Measurements from ENCODE around the gene TRIM17. TPM values are rescaled to one million over a fixed set of nuclear protein-coding genes. Genes with fewer than 3 reads are reported as not detected.

The TRIM17 gene
- polyA plus RNA-seq, 1 of the 3 experiments (the other 2 are of a cell fraction): 1.6 TPM

DNA sequence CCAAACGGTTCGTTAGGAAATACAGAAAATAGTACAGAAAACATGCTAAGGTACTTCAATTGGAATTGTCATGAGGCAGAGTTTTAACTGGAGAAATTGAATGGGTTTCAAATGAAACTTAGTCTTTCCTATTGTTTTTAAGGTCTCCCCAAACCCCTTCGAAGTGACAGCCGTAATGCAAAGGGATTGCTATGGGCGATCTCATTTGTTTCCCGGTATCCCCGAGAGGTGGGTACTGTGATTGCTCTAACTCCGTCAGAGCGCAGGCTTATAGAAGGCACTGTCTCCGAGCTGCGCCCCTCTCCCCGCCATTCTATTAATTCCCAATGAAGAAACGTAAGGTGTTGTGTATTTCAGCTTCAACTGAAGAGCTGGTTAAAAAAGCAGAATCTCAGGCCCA, 48.5 kb upstream of the TRIM17 start:
- Histone ChIP-seq H3F3A (replicated peaks; ENCODE audit: insufficient read depth) (peaks cover 21% of the 10 kb centered on the region), H3K36me3 (replicated peaks in 1 of 2; ENCODE audit: control insufficient read depth in 1 of 2, insufficient read depth in 2 of 2, low read length in 1 of 2) (no peaks in the 10 kb centered on the region), H3K9ac (peak overlapping the region; percentile 66; the same call in 1 of the 2 replicates), H3K27ac (ENCODE audit: low read depth in 2 of 2, low read length in 1 of 2) (peak overlapping the region in 1 of 2 experiments; percentile 95; a peak in 2 of 4 replicates), H3K4me1 (ENCODE audit: control insufficient read depth in 1 of 2, insufficient read depth in 2 of 2, low read depth in 1 of 2, low read length in 1 of 2) (peaks cover 0 to 19% of the 10 kb centered on the region in 2 experiments; a peak in 2 of 4 replicates), H3K4me2 (peak overlapping the region; percentile 86), H3K9me2 (no peaks in the 10 kb centered on the region), H2AFZ (ENCODE audit: low read depth) (peak overlapping the region; percentile 92), H3K79me2 (ENCODE audit: insufficient read depth) (no peaks in the 10 kb centered on the region), H3K9me3 (no peaks in the 10 kb centered on the region), H4K20me1 (ENCODE audit: insufficient read depth) (no peaks in the 10 kb centered on the region), H3K4me3 (ENCODE audit: low read depth in 2 of 2, low read length in 1 of 2) (peak overlapping the region; percentile 65 to 68), H3K27me3 (ENCODE audit: insufficient read depth) (no peaks in the 10 kb centered on the region)
- no peak for DNase-seq
- WGBS (ENCODE audit: low lambda C conversion rate): 35% methylated on average over 13 of the region's 13 CpGs
- no peak for TF ChIP-seq FOXJ3 (CRISPR knock-in tag; IDR thresholded peaks at IDR 0.05)
- TF ChIP-seq FOXM1 (IDR thresholded peaks at IDR 0.05; ENCODE audit: low read depth): no peak
- no peak for TF ChIP-seq TCF12 (IDR thresholded peaks at IDR 0.05)
- TF ChIP-seq RAD21 (IDR thresholded peaks at IDR 0.05; ENCODE audit: low read length): no peak
- TF ChIP-seq SIN3A (IDR thresholded peaks at IDR 0.05; ENCODE audit: borderline replicate concordance, low read depth, low read length): no peak
- TF ChIP-seq CHD2 (IDR thresholded peaks at IDR 0.05; ENCODE audit: low read length, partially characterized antibody): no peak
- no peak for TF ChIP-seq NFIC (IDR thresholded peaks at IDR 0.05; ENCODE audit: borderline replicate concordance)
- no peak for TF ChIP-seq CTCF (IDR thresholded peaks at IDR 0.05)
- TF ChIP-seq POLR2AphosphoS5 (IDR thresholded peaks at IDR 0.05; ENCODE audit: low read depth, low read length): no peak
- TF ChIP-seq RXRA (IDR thresholded peaks at IDR 0.05; ENCODE audit: borderline replicate concordance, low read depth): no peak
- no peak for TF ChIP-seq YY1 (IDR thresholded peaks at IDR 0.05; ENCODE audit: low read depth)
- no peak for TF ChIP-seq RCOR1 (IDR thresholded peaks at IDR 0.05; ENCODE audit: low read length)
- no peak for TF ChIP-seq SMC3 (IDR thresholded peaks at IDR 0.05; ENCODE audit: low read depth, low read length)
- POLR2A ChIA-PET: interaction anchor here (1.3 to 2.4 kb wide), 2 partner anchors 21 to 59 kb away, joined by 4 to 6 read pairs; partner anchors contain the start of gene TRIM11
- CTCF ChIA-PET: interaction anchor here (0.7 to 1.9 kb wide), 6 partner anchors 9 to 251 kb away, joined by 3 to 10 read pairs (median 4); partner anchors contain the start of gene RNF187

DNA sequence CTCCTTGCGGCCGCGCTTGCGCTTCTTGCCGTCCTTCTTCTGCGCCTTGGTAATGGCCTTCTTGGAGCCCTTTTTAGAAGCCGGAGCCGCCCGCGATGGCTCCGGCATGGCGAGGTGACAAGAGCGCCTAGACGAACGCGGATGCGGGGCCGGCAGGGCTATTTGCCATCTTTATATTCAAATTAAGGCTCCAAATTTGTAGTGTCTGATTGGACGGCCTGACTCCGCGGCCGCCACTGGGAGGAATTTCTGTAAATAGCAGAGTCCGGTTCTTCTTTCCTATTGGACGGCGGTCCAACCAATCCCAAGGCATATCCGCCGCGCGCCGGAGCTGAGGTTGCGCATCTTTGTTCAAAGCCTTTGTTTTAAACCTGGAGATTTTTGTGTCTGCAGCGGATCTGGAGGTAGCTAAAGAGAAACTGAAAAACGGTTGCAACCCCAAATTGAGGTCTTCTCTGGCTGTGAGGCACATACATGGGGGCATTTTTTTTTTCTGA, 47.9 kb upstream of the TRIM17 start:
- Histone ChIP-seq H2AFZ (ENCODE audit: low read depth) (peak overlapping the region; percentile 92), H3K4me2 (peak overlapping the region; percentile 86), H3K9ac (peak overlapping the region; percentile 66; the same call in 1 of the 2 replicates), H3K36me3 (replicated peaks in 1 of 2; ENCODE audit: control insufficient read depth in 1 of 2, insufficient read depth in 2 of 2, low read length in 1 of 2) (no peaks in the 10 kb centered on the region), H3F3A (replicated peaks; ENCODE audit: insufficient read depth) (peaks cover 21% of the 10 kb centered on the region), H4K20me1 (ENCODE audit: insufficient read depth) (no peaks in the 10 kb centered on the region), H3K4me3 (ENCODE audit: low read depth in 2 of 2, low read length in 1 of 2) (peak overlapping the region; percentile 65 to 68), H3K9me3 (no peaks in the 10 kb centered on the region), H3K9me2 (no peaks in the 10 kb centered on the region), H3K27ac (ENCODE audit: low read depth in 2 of 2, low read length in 1 of 2) (peak overlapping the region in 1 of 2 experiments; percentile 95; a peak in 2 of 4 replicates), H3K79me2 (ENCODE audit: insufficient read depth) (no peaks in the 10 kb centered on the region), H3K27me3 (ENCODE audit: insufficient read depth) (no peaks in the 10 kb centered on the region), H3K4me1 (ENCODE audit: control insufficient read depth in 1 of 2, insufficient read depth in 2 of 2, low read depth in 1 of 2, low read length in 1 of 2) (peaks cover 0 to 19% of the 10 kb centered on the region in 2 experiments; a peak in 2 of 4 replicates)
- ChIA-PET POLR2A (interaction anchor here (0.6 to 2.4 kb wide), 4 partner anchors 13 to 324 kb away, joined by 3 to 6 read pairs (median 4); partner anchors contain the start of gene TRIM11), CTCF (interaction anchor here (0.7 to 1.9 kb wide), 8 partner anchors 8 to 251 kb away, joined by 3 to 10 read pairs (median 4); partner anchors contain the start of gene RNF187)
- DNase-seq: peak; percentile 93
- 28% methylated on average over 31 of the region's 33 CpGs for whole genome bisulfite sequencing (ENCODE audit: low lambda C conversion rate)
- TF ChIP-seq SIN3A (IDR thresholded peaks at IDR 0.05; ENCODE audit: borderline replicate concordance, low read depth, low read length) (peak; percentile 93), FOSL2 (IDR thresholded peaks at IDR 0.05; ENCODE audit: borderline replicate concordance, low read depth) (no peak), ZBTB33 (IDR thresholded peaks at IDR 0.05; ENCODE audit: borderline replicate concordance, low read depth) (no peak), FOXM1 (IDR thresholded peaks at IDR 0.05; ENCODE audit: low read depth) (peak; percentile 55; the same call in 1 of the 2 replicates), MAX (IDR thresholded peaks at IDR 0.05; ENCODE audit: low read depth) (no peak; the same call in 1 of the 2 replicates), TCF12 (IDR thresholded peaks at IDR 0.05) (no peak), RCOR1 (IDR thresholded peaks at IDR 0.05; ENCODE audit: low read length) (0 out of 2 replicates have a peak, but pooled peaks have one; percentile 36), RAD21 (IDR thresholded peaks at IDR 0.05; ENCODE audit: low read length) (no peak), JUND (IDR thresholded peaks at IDR 0.05) (no peak), GABPA (IDR thresholded peaks at IDR 0.05; ENCODE audit: low read depth) (no peak), EZH2phosphoT487 (IDR thresholded peaks at IDR 0.05; ENCODE audit: borderline replicate concordance, low read depth) (no peak), POLR2AphosphoS5 (IDR thresholded peaks at IDR 0.05; ENCODE audit: low read depth, low read length) (peak; percentile 75), SMC3 (IDR thresholded peaks at IDR 0.05; ENCODE audit: low read depth, low read length) (no peak)
- TF ChIP-seq, protein P1, sequence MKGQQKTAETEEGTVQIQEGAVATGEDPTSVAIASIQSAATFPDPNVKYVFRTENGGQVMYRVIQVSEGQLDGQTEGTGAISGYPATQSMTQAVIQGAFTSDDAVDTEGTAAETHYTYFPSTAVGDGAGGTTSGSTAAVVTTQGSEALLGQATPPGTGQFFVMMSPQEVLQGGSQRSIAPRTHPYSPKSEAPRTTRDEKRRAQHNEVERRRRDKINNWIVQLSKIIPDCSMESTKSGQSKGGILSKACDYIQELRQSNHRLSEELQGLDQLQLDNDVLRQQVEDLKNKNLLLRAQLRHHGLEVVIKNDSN (IDR thresholded peaks at IDR 0.05; ENCODE audit: borderline replicate concordance, low read depth): no peak
- TF ChIP-seq, protein P2, sequence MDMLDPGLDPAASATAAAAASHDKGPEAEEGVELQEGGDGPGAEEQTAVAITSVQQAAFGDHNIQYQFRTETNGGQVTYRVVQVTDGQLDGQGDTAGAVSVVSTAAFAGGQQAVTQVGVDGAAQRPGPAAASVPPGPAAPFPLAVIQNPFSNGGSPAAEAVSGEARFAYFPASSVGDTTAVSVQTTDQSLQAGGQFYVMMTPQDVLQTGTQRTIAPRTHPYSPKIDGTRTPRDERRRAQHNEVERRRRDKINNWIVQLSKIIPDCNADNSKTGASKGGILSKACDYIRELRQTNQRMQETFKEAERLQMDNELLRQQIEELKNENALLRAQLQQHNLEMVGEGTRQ (IDR thresholded peaks at IDR 0.05; ENCODE audit: borderline replicate concordance, low read depth, low read length): no peak
